LNCAP (cell line): Measurements from ENCODE around the gene TRMT44.

Experiments
- CTCF ChIP-seq: fragments of 450-650 bp; IDR thresholded peaks from 2 replicates; pipeline ENCODE4 v1.5.1; 2017; ENCODE audit warnings: mild to moderate bottlenecking

Gene TRMT44

DNA sequence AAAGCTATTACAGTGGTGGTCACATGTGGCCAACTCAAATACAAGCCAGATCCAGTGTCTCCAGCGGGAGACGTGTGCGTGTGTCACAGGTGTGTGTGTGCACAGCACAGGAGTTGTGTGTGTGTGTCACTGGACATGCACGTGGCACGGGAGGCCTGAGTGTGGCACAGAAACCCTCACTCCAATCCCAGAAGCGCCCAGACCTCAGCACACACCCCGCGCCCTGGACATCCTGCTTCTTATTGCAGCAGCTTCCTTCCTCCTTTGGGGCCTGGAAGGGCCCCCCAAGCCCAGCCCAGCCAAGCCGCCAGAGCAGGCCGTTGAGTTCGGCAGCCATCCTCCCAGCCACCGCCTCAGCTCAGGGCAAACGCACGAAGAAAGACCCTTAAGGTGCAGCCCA, 37.9 kb upstream of the TRMT44 start:
- TF ChIP-seq CTCF, result no peak

- TF ChIP-seq CTCF, result peak; percentile 95
Observed at GRCh38 chr4:8403173-8403753, 37.3 kb upstream of the TRMT44 start.

DNA sequence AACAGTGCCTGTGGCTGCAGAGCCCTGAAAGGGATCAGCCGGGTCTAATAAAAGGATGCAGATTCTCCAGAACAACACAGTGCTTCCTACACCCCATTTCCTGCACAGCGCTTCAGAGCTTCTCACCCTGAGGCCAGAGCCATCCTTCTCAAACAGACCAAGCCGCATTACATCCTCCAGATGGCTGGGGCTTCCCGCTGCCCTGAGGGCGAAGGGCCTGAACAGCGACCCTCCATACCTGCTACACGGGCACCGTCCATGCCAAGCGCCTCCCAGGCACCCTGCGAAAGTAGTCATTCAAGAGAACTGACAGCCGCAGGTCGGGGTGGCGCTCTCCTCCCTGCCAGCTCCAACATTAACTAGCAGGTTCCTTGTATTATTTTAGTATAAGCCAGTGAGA, 36.6 kb upstream of the TRMT44 start:
- TF ChIP-seq CTCF, result no peak

DNA sequence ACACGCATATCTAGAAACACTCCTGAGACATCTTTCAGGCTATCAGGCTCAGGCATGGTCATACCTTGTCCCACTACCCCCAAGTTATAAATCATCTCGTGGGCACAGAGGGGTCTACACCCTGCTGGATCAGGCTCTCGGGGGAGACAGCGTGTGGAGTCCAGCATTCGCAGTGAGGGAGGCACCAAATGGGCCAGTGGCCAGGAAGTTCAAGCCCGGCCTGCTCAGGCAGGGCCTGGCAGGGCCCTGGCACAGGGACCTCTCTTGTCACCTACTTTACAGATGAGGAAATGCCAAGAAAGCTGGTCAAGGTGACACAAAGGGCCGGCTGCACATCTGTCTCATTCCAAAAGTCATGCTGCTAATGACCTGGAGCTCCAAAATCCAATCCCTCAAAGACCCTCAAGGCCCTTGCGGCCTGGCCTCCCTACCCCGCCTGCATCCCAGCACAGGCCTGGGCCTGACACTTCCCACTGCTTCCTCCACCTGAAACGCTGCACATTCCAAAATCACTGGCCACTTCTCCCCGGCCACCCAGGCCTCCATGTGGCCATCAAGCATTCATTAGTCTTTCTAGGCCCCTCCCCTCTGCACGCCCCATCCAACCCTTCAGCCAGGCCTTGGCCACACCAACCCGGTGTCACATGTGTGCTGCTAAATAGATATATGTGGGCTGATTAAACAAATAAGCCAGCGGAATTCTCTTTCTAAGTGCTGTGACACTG, 35.6 kb upstream of the TRMT44 start:
- no peak for TF ChIP-seq CTCF

DNA sequence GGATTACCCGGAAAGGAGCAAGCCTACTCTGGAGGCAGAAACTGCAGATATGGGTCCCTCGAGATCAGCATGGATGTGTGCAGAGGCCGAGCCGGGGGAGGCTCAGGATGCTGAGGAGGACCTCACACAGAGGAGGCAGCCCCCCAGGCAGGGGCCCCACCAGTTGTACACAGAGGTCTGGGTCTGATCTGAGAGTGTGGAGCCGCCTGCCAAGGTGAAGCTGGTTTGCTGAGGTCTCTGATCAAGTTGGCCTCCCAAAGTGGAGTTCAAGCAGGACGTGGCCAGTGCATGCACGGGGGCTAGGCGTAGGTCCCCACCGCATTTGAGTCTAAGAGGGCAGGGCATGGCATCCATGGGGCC, 35.1 kb upstream of the TRMT44 start:
- TF ChIP-seq CTCF, result no peak

GRCh38 chr4:8406887-8407286, 33.7 kb upstream of the TRMT44 start:
- TF ChIP-seq CTCF, result peak; percentile 53

- TF ChIP-seq CTCF, result no peak
Observed at GRCh38 chr4:8407316-8407715, 33.3 kb upstream of the TRMT44 start.

GRCh38 chr4:8407756-8408155, 32.8 kb upstream of the TRMT44 start:
- no peak for TF ChIP-seq CTCF
